Ishikawa (cell line): ENCODE measurements around the gene PTPRN2.

Experiments
- EGR1 ChIP-seq: IDR thresholded peaks from 2 replicates; pipeline ENCODE4 v1.6.1; 2012
- EP300 ChIP-seq: IDR thresholded peaks from 2 replicates; pipeline ENCODE4 v1.6.1; 2012; ENCODE audit warnings: borderline replicate concordance
- TEAD4 ChIP-seq: IDR thresholded peaks from 2 replicates; pipeline ENCODE4 v1.6.1; 2012
- YY1 ChIP-seq: IDR thresholded peaks from 2 replicates; pipeline ENCODE4 v1.6.1; 2012; ENCODE audit warnings: low read depth
- TF ChIP-seq, protein P1 (sequence below): IDR thresholded peaks from 2 replicates; pipeline ENCODE4 v1.6.1; 2012

DNA sequence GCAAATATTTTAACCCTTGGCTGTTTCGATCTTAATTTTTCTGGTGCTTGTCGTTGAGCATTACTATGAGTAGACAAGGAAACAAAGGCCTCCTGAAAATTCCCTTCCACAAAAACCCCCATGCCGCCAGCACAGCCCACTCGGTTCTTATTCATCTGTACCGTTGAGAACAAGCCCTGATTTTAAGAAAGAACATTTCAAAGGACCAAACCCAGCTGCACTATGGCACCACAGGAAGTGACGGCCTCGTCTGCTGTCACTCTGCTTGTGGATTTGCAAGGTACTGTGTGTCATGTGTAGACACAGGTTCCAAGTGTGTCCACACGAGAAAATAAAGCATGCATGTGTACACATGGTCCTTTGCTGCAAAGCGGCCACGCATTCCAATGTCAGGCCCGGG is 965.6 kb downstream of the PTPRN2 start:
- TF ChIP-seq EGR1, result no peak
- no peak for TF ChIP-seq EP300
- TF ChIP-seq TEAD4, result no peak
- no peak for TF ChIP-seq YY1
- TF ChIP-seq, protein P1, sequence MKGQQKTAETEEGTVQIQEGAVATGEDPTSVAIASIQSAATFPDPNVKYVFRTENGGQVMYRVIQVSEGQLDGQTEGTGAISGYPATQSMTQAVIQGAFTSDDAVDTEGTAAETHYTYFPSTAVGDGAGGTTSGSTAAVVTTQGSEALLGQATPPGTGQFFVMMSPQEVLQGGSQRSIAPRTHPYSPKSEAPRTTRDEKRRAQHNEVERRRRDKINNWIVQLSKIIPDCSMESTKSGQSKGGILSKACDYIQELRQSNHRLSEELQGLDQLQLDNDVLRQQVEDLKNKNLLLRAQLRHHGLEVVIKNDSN, result no peak
